Glutamatergic neuron (in vitro differentiated cells): ENCODE data around the gene NFXL1. TPM values are rescaled to one million over a fixed set of nuclear protein-coding genes. Genes with fewer than 3 reads are reported as not detected.
A peak's percentile ranks its signal among the peaks of the same experiment; 100 is the strongest.

Experiments
- DNase-seq: peaks from one replicate; pipeline ENCODE4 v3.0.0; 2022
- H3K27ac Mint-ChIP-seq: one replicate; pipeline ENCODE4 v1.8.0; 2020; ENCODE audit warnings: mild to moderate bottlenecking, mixed read lengths, inconsistent platforms; ENCODE audit not compliant: unreplicated experiment
- H3K27me3 Mint-ChIP-seq: one replicate; pipeline ENCODE4 v1.8.0; 2020; ENCODE audit warnings: mild to moderate bottlenecking, moderate library complexity, mixed read lengths, inconsistent platforms; ENCODE audit not compliant: unreplicated experiment
- H3K36me3 Mint-ChIP-seq: one replicate; pipeline ENCODE4 v1.8.0; 2020; ENCODE audit warnings: mild to moderate bottlenecking, mixed read lengths, inconsistent platforms; ENCODE audit not compliant: unreplicated experiment
- H3K4me1 Mint-ChIP-seq: one replicate; pipeline ENCODE4 v1.8.0; 2020; ENCODE audit warnings: mild to moderate bottlenecking, low read depth, mixed read lengths, inconsistent platforms; ENCODE audit not compliant: unreplicated experiment
- H3K4me3 Mint-ChIP-seq: one replicate; pipeline ENCODE4 v1.8.0; 2020; ENCODE audit warnings: mild to moderate bottlenecking, mixed read lengths, inconsistent platforms; ENCODE audit not compliant: unreplicated experiment
- H3K9me3 Mint-ChIP-seq: one replicate; pipeline ENCODE4 v1.8.0; 2020; ENCODE audit warnings: mild to moderate bottlenecking, moderate library complexity, mixed read lengths, inconsistent platforms; ENCODE audit not compliant: unreplicated experiment
- CTCF ChIP-seq: fragments of 200-600 bp; sonication (generic); IDR thresholded peaks from one replicate; pipeline ENCODE4 v1.5.0; 2021; ENCODE audit not compliant: partially characterized antibody, unreplicated experiment
- total RNA-seq: library from RNA; stranded (reverse); fragmentation: NEBNext Ultra II Directional; extraction: Animal tissue kit (Norgen Biotek cat#: 25700); gene quantifications from one replicate; pipeline ENCODE4 v1.2.1, GENCODE V29; 2021; ENCODE audit not compliant: unreplicated experiment

The NFXL1 gene
- total RNA-seq, 1 donor from 2014 or later = 20.2 TPM

- no peaks in the 10 kb centered on the region for H3K27me3 Mint-ChIP-seq
- H3K9me3 Mint-ChIP-seq = no peaks in the 10 kb centered on the region
Observed at GRCh38 chr4:47842985-47843384, 71.4 kb downstream of the NFXL1 start.

GRCh38 chr4:47840291-47840690 lies 74.1 kb downstream of the NFXL1 start:
- Mint-ChIP-seq H3K27me3 (no peaks in the 10 kb centered on the region), H3K4me3 (no peak overlapping the region), H3K27ac (no peak overlapping the region), H3K9me3 (no peaks in the 10 kb centered on the region), H3K36me3 (no peaks in the 10 kb centered on the region), H3K4me1 (peaks cover 5% of the 10 kb centered on the region)
- DNase-seq = no peak
- TF ChIP-seq CTCF = no peak

More at GRCh38 chr4:47842985-47843384, 71.4 kb downstream of the NFXL1 start:
- TF ChIP-seq CTCF = no peak
- H3K27ac Mint-ChIP-seq = no peak overlapping the region
- H3K4me3 Mint-ChIP-seq = no peak overlapping the region
- no peaks in the 10 kb centered on the region for H3K36me3 Mint-ChIP-seq
- H3K4me1 Mint-ChIP-seq = peaks cover 2% of the 10 kb centered on the region
- no peak for DNase-seq

GRCh38 chr4:47839259-47839658 lies 75.1 kb downstream of the NFXL1 start:
- no peak overlapping the region for H3K4me3 Mint-ChIP-seq
- no peak overlapping the region for H3K27ac Mint-ChIP-seq
- no peak for TF ChIP-seq CTCF
- H3K9me3 Mint-ChIP-seq = no peaks in the 10 kb centered on the region
- peaks cover 5% of the 10 kb centered on the region for H3K4me1 Mint-ChIP-seq
- no peaks in the 10 kb centered on the region for H3K27me3 Mint-ChIP-seq
- peak; percentile 27 for DNase-seq
- H3K36me3 Mint-ChIP-seq = no peaks in the 10 kb centered on the region

- Mint-ChIP-seq H3K27ac (no peak overlapping the region), H3K36me3 (peaks cover 2% of the 10 kb centered on the region), H3K9me3 (no peaks in the 10 kb centered on the region), H3K4me3 (peak overlapping the region; percentile 85), H3K27me3 (no peaks in the 10 kb centered on the region), H3K4me1 (peaks cover 5% of the 10 kb centered on the region)
- TF ChIP-seq CTCF = no peak
- DNase-seq = no peak
Observed at GRCh38 chr4:47838445-47838844, 75.9 kb downstream of the NFXL1 start.

GRCh38 chr4:47837908-47838294 lies 76.5 kb downstream of the NFXL1 start, which contains the start of gene CORIN:
CORIN (minus strand) TSS chr4:47838067; CDS start chr4:47837949, 118 bp downstream.
- no peak for DNase-seq
- no peak for TF ChIP-seq CTCF
- no peaks in the 10 kb centered on the region for H3K27me3 Mint-ChIP-seq
- H3K4me1 Mint-ChIP-seq = peaks cover 5% of the 10 kb centered on the region
- H3K27ac Mint-ChIP-seq = no peak within 1 kb of the TSS
- peaks cover 7% of the 10 kb centered on the region for H3K36me3 Mint-ChIP-seq
- H3K4me3 Mint-ChIP-seq = peak within 1 kb of the TSS; percentile 85
- H3K9me3 Mint-ChIP-seq = no peaks in the 10 kb centered on the region
